ENCODE measurements around the gene NCK1.

NCK1 gene

GRCh38 chr3:136861890-136862616, at the start of gene NCK1:
TSS of gene NCK1 (plus strand) at chr3:136862208. CDS start at chr3:136928002, 65,794 bp downstream.
- peak; percentile 99 for DNase-seq

GRCh38 chr3:136817448-136817847, 44.6 kb upstream of the NCK1 start:
- no peak for DNase-seq

- peak; percentile 33 for DNase-seq
Observed at GRCh38 chr3:136818191-136818768, 43.7 kb upstream of the NCK1 start.

GRCh38 chr3:136818769-136819391, 43.1 kb upstream of the NCK1 start, which contains the start of gene SLC35G2:
TSS of gene SLC35G2 (plus strand) at chr3:136819126. CDS start at chr3:136854461, 35,335 bp downstream.
- DNase-seq: peak; percentile 19

- peak; percentile 22 for DNase-seq
Observed at GRCh38 chr3:136819392-136819730, 42.6 kb upstream of the NCK1 start.

GRCh38 chr3:136819731-136820679, 42.0 kb upstream of the NCK1 start:
- DNase-seq: peak; percentile 28

GRCh38 chr3:136831461-136831860, 30.5 kb upstream of the NCK1 start:
- no peak for DNase-seq

- no peak for DNase-seq
Observed at GRCh38 chr3:136835089-136835812, 26.8 kb upstream of the NCK1 start.

- no peak for DNase-seq
Observed at GRCh38 chr3:136835813-136836510, 26.0 kb upstream of the NCK1 start.

GRCh38 chr3:136836511-136837156, 25.4 kb upstream of the NCK1 start:
- DNase-seq: no peak

- DNase-seq: no peak
Observed at GRCh38 chr3:136838641-136839555, 23.1 kb upstream of the NCK1 start.

GRCh38 chr3:136839556-136839931, 22.5 kb upstream of the NCK1 start:
- no peak for DNase-seq

GRCh38 chr3:136840252-136840651, 21.8 kb upstream of the NCK1 start:
- DNase-seq: no peak

- no peak for DNase-seq
Observed at GRCh38 chr3:136842294-136842693, 19.7 kb upstream of the NCK1 start.

GRCh38 chr3:136844724-136845123, 17.3 kb upstream of the NCK1 start:
- DNase-seq: no peak

- no peak for DNase-seq
Observed at GRCh38 chr3:136852180-136852579, 9.8 kb upstream of the NCK1 start.

GRCh38 chr3:136856665-136857064, 5.3 kb upstream of the NCK1 start:
- no peak for DNase-seq

GRCh38 chr3:136858381-136858780, 3.6 kb upstream of the NCK1 start:
- no peak for DNase-seq

- no peak for DNase-seq
Observed at GRCh38 chr3:136860541-136860940, 1.5 kb upstream of the NCK1 start.

Measured in stimulated activated CD4-positive, alpha-beta T cell treated with anti-CD3 and anti-CD28 coated beads, Interleukin-4, amount 100 ng/mL, for 24 hours (primary cell).